Spleen (tissue), 11 donors: ENCODE results near the gene OTUD3. TPM values are rescaled to one million over a fixed set of nuclear protein-coding genes. Genes with fewer than 3 reads are reported as not detected.
"Not testable (repeated sequence)": the region's sequence is repeated elsewhere in the genome, so short reads cannot be mapped to it uniquely, and the experiment has no call there.

ENCODE experiments used
- DNase-seq: peaks from one replicate; pipeline ENCODE4 v3.0.0-alpha.2; 2020
- H3K27ac ChIP-seq, 8 donors: fragments of 200-600 bp; sonication (generic) in 7 of 8; 1 replicate in 4 of 8; 2 replicates in 4 of 8; pipeline versions ENCODE4 v1.5.0 to v1.8.0; 2016 to 2021; ENCODE audit warnings: inconsistent platforms in 4 of 8, mild to moderate bottlenecking in 4 of 8, moderate library complexity in 1 of 8
- H3K27me3 ChIP-seq, 7 donors: fragments of 200-600 bp; sonication (generic) in 6 of 7; replicated peaks in 1 of 7; 1 replicate in 4 of 7; 2 replicates in 3 of 7; pipeline versions ENCODE4 v1.5.0 to v1.8.0; 2016 to 2021; ENCODE audit warnings: inconsistent platforms in 3 of 7, mild to moderate bottlenecking in 1 of 7
- H3K36me3 ChIP-seq, 6 donors: fragments of 200-600 bp; sonication (generic) in 5 of 6; 1 replicate in 4 of 6; 2 replicates in 2 of 6; pipeline versions ENCODE4 v1.5.0 to v1.8.0; 2016 to 2021; ENCODE audit warnings: inconsistent platforms in 2 of 6
- H3K4me1 ChIP-seq, 6 donors: fragments of 200-600 bp; sonication (generic) in 5 of 6; 1 replicate in 3 of 6; 2 replicates in 3 of 6; pipeline versions ENCODE4 v1.5.0 to v1.8.0; 2016 to 2021; ENCODE audit warnings: inconsistent platforms in 3 of 6
- H3K4me3 ChIP-seq, 8 donors: fragments of 200-600 bp; sonication (generic) in 7 of 8; 1 replicate in 4 of 8; 2 replicates in 4 of 8; pipeline versions ENCODE4 v1.5.0 to v1.8.0; 2016 to 2021; ENCODE audit warnings: inconsistent platforms in 4 of 8, mild to moderate bottlenecking in 4 of 8, moderate library complexity in 2 of 8
- H3K9me3 ChIP-seq, 8 donors: fragments of 200-600 bp; sonication (generic) in 7 of 8; 1 replicate in 4 of 8; 2 replicates in 4 of 8; pipeline versions ENCODE4 v1.5.0 to v1.8.0; 2016 to 2021; ENCODE audit warnings: inconsistent platforms in 4 of 8
- CTCF ChIP-seq, 11 experiments: fragments of 200-600 bp in 7 of 11; fragments of 450-650 bp in 4 of 11; sonication (generic) in 4 of 11; IDR thresholded peaks in 8 of 11; conservative IDR thresholded peaks in 3 of 11; 1 replicate in 7 of 11; 2 replicates in 4 of 11; pipeline versions ENCODE4 v1.4.0 to v1.8.0; 2016 to 2021; ENCODE audit warnings: antibody characterized with exemption in 11 of 11, inconsistent platforms in 4 of 11, mild to moderate bottlenecking in 1 of 11
- POLR2A ChIP-seq, 3 donors: fragments of 450-650 bp; IDR thresholded peaks; one replicate each; pipeline ENCODE4 v1.5.1; 2017; ENCODE audit warnings: antibody characterized with exemption in 3 of 3, mild to moderate bottlenecking in 1 of 3
- POLR2AphosphoS5 ChIP-seq, 3 donors: sonication (generic); formaldehyde crosslinking; IDR thresholded peaks; one replicate each; pipeline ENCODE4 v1.5.1; 2017; ENCODE audit warnings: antibody characterized with exemption in 3 of 3
- WGBS, 5 donors: extraction: QIAGEN DNeasy Blood & Tissue Kit in 3 of 5; methylation state at CpG; one replicate each; pipeline versions ENCODE4 v1.1.5 to v1.1.7; 2013 to 2018; 5-methylcytosine and 5-hydroxymethylcytosine counted together
- intact Hi-C: fragments of 100-400 bp; cut with DNase I; formaldehyde crosslinking; loops from one replicate; pipeline ENCODE4 v1.15.0; 2023; ENCODE audit warnings: low total_unique reads
- polyA plus RNA-seq, 3 donors: library from polyadenylated mRNA; stranded (reverse); fragments of 200-250 nt; gene quantifications; one replicate each; pipeline ENCODE4 v1.2.1, GENCODE V29; 2013
- total RNA-seq, 7 donors: library from RNA; depleted of rRNA in 3 of 7; stranded (reverse); fragments of >200 nt in 3 of 7; fragmentation: NEBNext Ultra II Directional in 4 of 7; extraction: Animal tissue kit (Norgen Biotek cat#: 25700) in 4 of 7; gene quantifications; one replicate each; pipeline versions ENCODE4 v1.1.0 to v1.2.1, GENCODE V29; 2016 to 2021
- donor health status: healthy with polysubstance abuse.
- donor health status: DM: no; HTN: no; CAD: no; lungs with moderate emphysema.
- donor health status: DM: no; HTN: no; CAD: no.
- donor health status: Bipolar disorder and iron deficiency.
- donor health status: healthy.
- donor health status: DM: no; HTN: no; CAD: no.
- donor health status: DM: yes; HTN: yes; CAD: no.

The OTUD3 gene
- total and polyA plus RNA-seq, 10 donors, result 1.5 to 14.0 (median 6.7) TPM

- H3K9me3 ChIP-seq, result no peaks in the 10 kb centered on the region
- no peak overlapping the region for H3K27ac ChIP-seq
- H3K36me3 ChIP-seq, result no peaks in the 10 kb centered on the region
- WGBS, 5 donors, result 88 to 94% (median 93%) methylated on average over 4 of the region's 4 CpGs
- intact Hi-C loops, result loop anchor here (5.0 kb wide), 1 partner anchor 117 kb away; no protein-coding TSS in a partner anchor
- peaks cover 0 to 51% (median 0%) of the 10 kb centered on the region in 7 donors for H3K27me3 ChIP-seq
- TF ChIP-seq CTCF (IDR thresholded peaks at IDR 0.05 in 8 of 11, conservative IDR thresholded peaks at IDR 0.05 in 3 of 11) (no peak), POLR2AphosphoS5 (IDR thresholded peaks at IDR 0.05) (no peak), POLR2A (IDR thresholded peaks at IDR 0.05) (no peak)
- peaks cover 12 to 26% (median 23%) of the 10 kb centered on the region in 6 donors for H3K4me1 ChIP-seq
- H3K4me3 ChIP-seq, result no peak overlapping the region
- no peak for DNase-seq
Observed at GRCh38 chr1:19879661-19880060, 2.5 kb upstream of the OTUD3 start.

GRCh38 chr1:19880841-19881240, 1.4 kb upstream of the OTUD3 start:
- not testable (repeated sequence) for H3K4me3 ChIP-seq, H3K36me3 ChIP-seq, H3K9me3 ChIP-seq, H3K27ac ChIP-seq, DNase-seq
- intact Hi-C loops, result loop anchor here (5.0 kb wide), 1 partner anchor 119 kb away; no protein-coding TSS in a partner anchor
- Histone ChIP-seq H3K27me3 (peaks cover 0 to 39% (median 0%) of the 10 kb centered on the region in 7 donors), H3K4me1 (peaks cover 12 to 36% (median 28%) of the 10 kb centered on the region in 6 donors)
- 74 to 88% (median 84%) methylated on average over 5 of the region's 5 CpGs for WGBS, 5 donors

DNA sequence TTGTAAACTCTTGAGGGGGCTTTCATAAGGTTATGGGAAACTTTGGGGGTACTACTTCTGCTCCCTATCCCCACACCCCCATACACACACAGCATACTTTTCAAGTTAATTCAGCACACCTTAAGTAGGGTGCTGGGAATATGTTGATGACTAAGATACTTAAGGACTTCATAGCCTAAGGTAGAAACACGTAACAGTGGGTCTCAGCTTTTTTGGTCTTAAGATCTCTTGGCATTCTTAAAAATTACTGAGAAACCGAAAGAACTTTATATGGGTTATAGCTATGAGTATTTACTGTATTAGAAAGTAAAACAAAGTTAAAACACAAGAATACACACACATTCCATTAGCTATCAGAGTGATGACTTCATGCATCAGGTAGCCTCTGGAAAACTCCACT, 2.1 kb downstream of the OTUD3 start:
- no peaks in the 10 kb centered on the region for H3K9me3 ChIP-seq
- 89 to 93% (median 90%) methylated on average over 2 of the region's 2 CpGs for WGBS, 5 donors
- H3K4me1 ChIP-seq, result peaks cover 12 to 47% (median 28%) of the 10 kb centered on the region in 6 donors
- H3K4me3 ChIP-seq, result no peak overlapping the region
- H3K27ac ChIP-seq, result no peak overlapping the region
- H3K27me3 ChIP-seq, result peaks cover 0 to 8% (median 0%) of the 10 kb centered on the region in 7 donors
- peaks cover 0 to 13% (median 0%) of the 10 kb centered on the region in 6 donors for H3K36me3 ChIP-seq
- no peak for DNase-seq
- TF ChIP-seq CTCF (IDR thresholded peaks at IDR 0.05 in 8 of 11, conservative IDR thresholded peaks at IDR 0.05 in 3 of 11), result no peak
- TF ChIP-seq POLR2A (IDR thresholded peaks at IDR 0.05), result no peak
- TF ChIP-seq POLR2AphosphoS5 (IDR thresholded peaks at IDR 0.05), result no peak
- intact Hi-C loops, result loop anchor here (5.0 kb wide), 1 partner anchor 122 kb away; no protein-coding TSS in a partner anchor

DNA sequence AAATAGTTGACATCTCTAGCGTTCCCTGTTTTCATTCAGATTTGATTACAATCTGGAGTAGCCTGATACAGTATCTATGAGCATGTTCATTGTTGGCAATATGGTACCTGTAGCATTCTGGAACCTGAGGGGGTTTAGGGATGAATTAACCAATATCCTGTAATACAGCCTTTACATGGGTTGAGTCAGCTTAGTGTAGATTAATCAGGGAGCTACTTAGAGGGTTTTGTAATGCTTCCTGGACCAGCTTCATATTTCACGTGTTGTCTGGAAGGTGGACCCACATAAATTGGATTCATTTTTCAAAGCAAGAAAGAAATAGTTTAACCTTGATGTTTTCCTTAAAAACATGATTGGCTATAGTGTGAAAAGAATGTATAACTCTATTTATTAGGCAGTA, 3.6 kb downstream of the OTUD3 start:
- intact Hi-C loops, result no loop called here
- Histone ChIP-seq H3K27me3 (no peaks in the 10 kb centered on the region), H3K9me3 (no peaks in the 10 kb centered on the region), H3K4me3 (no peak overlapping the region), H3K36me3 (peaks cover 0 to 20% (median 0%) of the 10 kb centered on the region in 6 donors), H3K4me1 (peaks cover 12 to 47% (median 28%) of the 10 kb centered on the region in 6 donors), H3K27ac (no peak overlapping the region)
- 73 to 86% (median 82%) methylated on average over 2 of the region's 2 CpGs for WGBS, 5 donors
- DNase-seq, result no peak
- no peak for TF ChIP-seq POLR2AphosphoS5 (IDR thresholded peaks at IDR 0.05)

GRCh38 chr1:19888112-19888511, 5.9 kb downstream of the OTUD3 start:
- Histone ChIP-seq H3K4me1 (peaks cover 9 to 37% (median 19%) of the 10 kb centered on the region in 6 donors), H3K4me3 (no peak overlapping the region), H3K27ac (no peak overlapping the region), H3K27me3 (no peaks in the 10 kb centered on the region), H3K36me3 (peaks cover 0 to 43% (median 18%) of the 10 kb centered on the region in 6 donors), H3K9me3 (no peaks in the 10 kb centered on the region)
- 83 to 88% (median 85%) methylated on average over 1 of the region's 1 CpG for WGBS, 5 donors
- intact Hi-C loops, result no loop called here
- no peak for DNase-seq
- TF ChIP-seq CTCF (IDR thresholded peaks at IDR 0.05 in 8 of 11, conservative IDR thresholded peaks at IDR 0.05 in 3 of 11), result no peak
- TF ChIP-seq POLR2A (IDR thresholded peaks at IDR 0.05), result no peak
- TF ChIP-seq POLR2AphosphoS5 (IDR thresholded peaks at IDR 0.05), result no peak
